HG03097 (cell line): ENCODE results near the gene VTI1A.

ENCODE experiments used
- ATAC-seq: cut with Tn5 transposase; IDR thresholded peaks from one replicate; pipeline ENCODE4 v1.9.1; 2021; ENCODE audit not compliant: unreplicated experiment, low FRiP score

VTI1A gene

DNA sequence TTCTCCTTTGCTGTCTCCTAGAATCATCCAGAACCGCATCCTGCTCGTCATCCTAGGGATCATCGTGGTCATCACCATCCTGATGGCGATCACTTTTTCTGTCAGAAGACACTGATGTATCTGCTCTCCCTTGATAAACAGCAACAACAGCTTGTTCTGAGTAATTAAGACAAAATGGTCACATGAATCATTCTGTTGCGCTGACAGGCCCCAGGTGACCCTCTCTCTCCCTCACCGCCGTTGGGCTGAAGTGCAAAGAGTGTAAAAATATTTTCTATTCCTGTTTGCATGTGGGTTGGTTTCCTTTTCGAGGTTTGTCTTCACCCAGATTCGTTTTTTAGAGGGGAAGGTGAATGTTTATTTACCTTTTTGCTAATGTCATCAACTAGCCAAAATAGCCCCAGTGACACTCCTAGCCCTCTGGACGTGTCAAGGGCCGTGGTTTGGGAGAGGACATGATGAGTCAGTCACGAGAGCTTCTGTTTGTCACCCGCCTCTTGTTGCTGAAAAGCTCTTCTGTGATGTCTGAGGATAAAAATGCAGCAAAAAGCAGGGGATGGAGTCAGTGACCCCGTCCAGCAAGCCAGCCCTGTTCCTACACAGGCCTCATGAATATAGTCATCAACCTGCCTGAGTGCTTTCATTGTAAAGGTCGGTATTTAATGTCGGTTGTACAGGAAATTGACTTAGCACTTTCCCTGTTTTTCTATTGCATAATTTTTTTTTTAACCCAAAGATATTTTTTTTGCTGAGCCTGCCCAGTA lies 368.4 kb downstream of the VTI1A start:
- ATAC-seq: no peak

DNA sequence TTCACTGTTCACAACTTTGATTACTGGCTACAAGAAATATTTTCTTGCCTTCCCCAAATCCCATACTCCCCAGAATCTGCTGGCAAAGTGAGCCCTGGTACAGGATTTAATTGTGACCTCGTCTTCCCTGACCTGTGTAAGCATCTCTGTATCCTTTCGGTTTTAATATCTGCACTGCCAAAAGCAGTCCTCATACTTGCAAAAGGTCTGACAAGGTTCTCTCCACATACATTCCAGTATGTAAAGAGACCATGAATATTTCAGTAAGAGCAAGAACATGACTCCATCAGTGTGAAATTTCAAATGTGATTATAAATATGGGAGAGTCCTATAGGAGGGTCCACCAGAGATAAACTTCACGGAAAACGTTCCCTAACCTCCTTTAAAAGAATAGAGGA lies 369.0 kb downstream of the VTI1A start:
- no peak for ATAC-seq

DNA sequence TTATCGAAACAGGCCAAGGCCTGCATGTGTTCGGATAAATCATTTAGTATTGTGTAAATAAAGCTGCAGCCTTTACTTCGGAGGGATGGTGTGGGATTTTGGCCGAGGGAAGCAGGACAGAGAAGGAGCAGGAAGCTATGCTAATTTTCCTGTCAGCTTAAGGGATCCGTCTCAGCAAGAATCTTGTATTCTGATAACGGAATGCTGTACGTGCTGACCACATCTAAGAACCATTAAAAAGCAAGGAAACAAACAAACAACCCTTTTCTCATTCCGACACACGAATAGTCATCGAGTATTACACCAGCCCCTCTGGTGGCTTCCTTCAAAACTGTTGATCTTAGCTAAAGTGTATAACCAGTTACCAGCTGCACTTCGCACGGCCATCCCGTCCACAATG lies 369.9 kb downstream of the VTI1A start:
- no peak for ATAC-seq

DNA sequence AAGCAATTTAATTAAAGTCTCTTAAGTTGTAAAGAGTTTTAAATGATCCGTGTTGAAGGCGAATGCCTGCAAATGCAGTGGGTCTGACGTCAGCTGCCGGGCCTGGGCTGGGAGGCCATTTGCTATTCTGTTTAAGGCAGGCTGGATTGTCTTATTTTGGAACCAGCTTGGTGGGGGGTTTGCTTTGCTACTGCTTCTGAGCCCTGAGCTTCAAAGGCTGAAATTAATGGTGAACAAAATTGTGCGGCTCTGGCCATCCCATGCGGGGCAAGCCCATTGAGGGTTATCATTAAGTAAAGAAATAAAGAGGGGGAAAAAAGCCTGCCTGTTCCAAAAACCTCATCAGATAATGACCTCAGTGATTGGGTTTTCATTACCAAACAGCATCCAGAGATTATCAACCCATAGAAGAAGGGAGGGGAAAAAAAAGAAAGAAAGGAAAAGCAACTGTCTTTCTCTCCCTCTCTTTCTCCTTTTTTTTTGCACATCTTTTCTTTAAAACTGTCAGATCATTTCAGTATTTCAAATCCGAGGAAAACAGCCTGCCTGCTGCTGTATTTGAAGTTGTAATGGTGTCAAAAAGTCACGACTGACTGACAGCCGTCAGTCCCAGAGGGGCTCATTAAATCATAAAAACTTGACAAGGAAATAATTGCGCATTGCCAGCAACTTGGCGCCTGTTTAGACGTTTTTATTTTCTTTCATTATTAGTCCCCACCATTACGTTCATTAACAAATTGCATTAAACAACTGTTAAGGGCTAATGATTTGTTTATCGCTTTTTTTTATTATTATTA lies 371.2 kb downstream of the VTI1A start:
- ATAC-seq: no peak

DNA sequence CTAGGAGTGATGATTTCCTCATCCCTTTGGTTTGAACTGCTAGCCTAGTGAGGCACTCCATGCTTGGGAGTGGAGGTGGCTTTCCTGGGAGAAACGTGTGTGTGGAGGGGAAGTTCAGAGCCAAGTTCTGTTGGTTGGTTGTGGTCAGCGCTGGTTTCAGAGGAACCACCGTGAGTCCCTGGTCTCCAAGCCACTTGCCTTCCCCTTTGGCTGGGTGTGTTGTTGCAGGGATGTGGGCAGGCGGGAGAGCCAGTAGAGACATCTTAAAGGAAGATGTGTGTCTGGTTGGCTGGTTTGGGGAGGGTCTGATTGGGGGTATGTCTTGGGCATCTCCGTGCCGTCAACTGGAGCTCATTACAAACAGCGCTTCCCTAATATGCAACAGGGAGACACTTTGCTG lies 372.2 kb downstream of the VTI1A start:
- ATAC-seq: no peak

DNA sequence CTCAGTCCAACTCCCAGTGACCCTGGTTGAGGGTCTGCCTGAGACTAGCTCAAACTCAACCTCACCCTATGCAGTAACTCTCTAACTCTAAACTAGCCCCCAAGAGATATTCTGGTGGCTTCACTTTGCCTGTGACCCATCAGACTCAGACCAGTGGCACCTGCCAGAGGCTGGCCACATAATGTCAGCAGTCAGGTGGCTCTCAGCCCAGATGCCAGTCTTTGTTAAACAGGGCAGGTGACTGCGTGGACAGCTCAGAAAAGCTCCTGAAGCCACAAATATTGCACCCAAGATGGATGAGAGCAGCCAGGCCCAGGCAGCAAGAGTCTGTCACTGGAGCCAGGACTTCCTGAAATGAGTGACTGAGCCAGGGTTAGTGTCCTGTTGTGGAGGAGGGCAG lies 373.3 kb downstream of the VTI1A start:
- ATAC-seq: no peak

DNA sequence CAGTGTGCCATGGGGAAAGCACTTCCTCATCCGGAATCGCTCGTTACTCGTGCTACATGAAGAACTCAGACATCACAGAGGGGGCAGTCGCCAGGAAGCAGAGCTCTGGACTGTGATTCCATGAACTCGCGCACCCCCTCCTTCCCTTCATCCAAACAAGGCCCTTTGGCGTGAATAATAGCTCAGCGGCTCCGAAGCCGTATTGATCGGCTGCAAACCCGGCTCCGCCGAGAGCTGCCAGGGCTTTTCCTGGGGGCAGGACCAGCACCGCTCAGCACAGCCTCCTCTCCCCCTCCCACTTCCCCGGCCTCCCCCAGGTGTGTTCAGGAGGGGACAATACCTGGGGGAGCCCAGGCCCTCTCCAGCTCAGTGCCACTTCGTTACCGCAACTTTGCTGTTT lies 374.0 kb downstream of the VTI1A start:
- ATAC-seq: no peak

DNA sequence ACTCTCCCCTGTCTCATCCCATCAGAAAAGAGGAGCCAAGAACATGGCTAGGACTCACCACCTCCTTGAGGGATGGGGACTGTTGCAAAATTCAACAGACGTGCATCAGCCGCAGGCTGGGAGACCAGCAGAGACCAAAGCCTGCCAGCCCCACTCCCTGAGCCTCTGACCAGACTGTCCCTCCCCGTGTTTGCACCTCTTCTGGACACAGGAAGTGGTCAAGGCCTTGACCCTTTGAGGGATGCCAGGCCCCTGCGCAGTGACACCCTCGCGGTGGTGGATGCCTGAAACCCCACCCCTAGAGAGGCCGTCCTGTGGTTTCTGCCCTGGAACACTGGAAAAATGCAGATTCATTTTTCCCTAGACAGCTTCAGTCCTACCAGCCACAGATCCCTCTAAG lies 374.6 kb downstream of the VTI1A start:
- no peak for ATAC-seq

DNA sequence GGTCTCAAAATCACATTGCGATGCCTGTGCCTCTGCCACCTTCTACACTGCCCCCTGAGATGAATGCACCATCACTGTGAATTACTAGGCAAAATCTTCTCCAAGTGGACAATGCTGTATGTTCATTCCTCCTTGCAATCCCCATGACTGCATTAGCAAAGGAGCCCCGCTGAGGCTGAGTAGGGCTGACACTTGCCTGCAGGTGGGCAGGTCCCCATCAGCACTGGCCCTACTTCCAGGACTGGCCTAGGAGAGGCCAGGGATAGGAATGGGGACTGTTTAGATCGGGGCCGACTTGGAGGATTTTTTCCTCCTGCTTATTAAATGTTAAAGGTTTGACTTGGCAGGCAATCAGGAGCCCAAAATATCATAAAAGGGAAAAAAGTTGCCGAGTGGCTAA lies 376.0 kb downstream of the VTI1A start:
- no peak for ATAC-seq

DNA sequence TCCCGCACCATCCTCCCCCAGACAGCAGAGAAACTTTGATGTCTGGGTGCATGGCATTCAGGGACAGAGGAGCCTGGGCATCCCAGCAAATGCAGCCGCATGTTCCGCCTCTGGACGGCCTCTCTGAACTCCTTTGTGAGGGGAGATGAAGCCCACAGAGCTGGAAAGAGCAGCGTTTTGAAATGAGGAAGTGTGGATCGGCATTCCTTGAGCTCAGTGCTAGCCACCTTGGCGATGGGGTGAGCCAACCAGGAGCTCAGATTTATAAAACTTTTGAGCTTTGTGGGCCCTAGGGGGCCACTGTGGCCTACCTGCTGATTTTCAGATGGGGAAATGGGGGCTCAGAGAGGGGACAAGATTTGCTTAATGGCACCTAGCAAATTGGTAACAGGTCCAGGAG lies 376.6 kb downstream of the VTI1A start:
- no peak for ATAC-seq

DNA sequence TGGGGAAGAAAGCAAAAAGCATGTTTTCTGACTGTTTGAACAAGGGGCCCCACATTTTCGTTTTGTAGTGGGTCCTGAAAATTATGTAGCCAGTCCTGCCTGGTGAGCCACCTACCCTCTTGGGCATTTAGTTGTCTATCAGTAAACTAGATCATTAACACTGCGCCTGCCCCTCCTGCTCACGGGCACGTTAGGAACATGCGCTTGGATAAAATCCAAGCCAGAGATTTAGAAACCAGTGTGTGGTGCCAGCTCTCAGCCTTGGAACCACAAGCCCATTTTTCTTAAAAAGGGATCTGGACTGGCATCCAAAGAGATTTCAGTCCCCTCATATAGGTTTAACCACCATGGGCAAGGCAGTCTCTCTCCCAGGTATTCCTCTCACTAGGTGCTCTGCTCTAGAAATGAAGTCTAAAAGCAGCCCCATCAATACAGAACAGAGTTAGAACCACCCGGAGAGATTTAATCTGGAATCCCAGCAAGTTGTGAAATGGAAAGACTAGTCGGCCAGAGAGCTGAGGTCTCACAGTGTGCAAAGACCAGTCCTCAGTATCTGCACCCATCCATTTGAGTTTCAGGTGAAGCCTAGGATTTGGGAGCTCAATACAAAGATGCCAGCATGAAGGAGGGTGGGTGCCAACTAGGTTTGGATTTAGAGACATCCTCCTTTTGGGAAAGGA lies 379.1 kb downstream of the VTI1A start:
- no peak for ATAC-seq

DNA sequence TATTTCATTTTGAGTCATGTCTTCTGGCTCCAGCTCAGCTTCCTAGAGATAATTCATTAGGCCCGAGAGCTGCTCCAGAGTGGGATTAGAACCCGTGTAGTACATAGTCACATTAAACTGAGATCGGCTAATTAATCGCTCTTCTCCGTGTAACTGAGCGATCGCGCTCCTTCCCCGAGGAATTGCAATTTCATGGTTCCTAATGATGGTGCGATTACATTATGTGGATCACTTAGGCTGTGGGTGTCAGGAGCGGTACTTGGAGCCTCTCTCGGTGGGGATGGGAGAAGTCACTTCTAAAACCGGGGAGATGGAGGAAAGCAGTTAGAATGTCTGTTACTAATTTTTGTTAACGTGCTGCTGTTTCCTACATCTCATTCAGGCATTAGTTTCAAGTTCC lies 380.1 kb downstream of the VTI1A start:
- no peak for ATAC-seq

DNA sequence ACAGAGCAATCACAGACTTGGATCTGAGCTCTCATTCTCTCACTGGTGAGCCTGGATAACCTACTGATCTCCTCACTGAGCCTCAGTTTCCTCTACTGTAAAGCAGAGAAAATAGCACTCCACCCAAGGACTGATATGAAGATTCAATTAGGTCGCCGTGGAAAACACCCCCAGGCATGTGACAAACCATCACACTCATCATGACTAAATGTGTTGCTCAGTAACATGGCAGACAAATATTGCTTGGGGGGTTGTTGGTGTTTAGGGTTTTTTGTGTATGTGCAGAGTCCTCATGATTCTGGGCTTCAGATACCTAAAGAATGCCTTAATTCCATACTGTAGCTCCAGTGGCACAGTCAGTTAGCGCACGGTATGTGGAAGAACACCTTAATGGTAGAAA lies 380.9 kb downstream of the VTI1A start:
- ATAC-seq: no peak

DNA sequence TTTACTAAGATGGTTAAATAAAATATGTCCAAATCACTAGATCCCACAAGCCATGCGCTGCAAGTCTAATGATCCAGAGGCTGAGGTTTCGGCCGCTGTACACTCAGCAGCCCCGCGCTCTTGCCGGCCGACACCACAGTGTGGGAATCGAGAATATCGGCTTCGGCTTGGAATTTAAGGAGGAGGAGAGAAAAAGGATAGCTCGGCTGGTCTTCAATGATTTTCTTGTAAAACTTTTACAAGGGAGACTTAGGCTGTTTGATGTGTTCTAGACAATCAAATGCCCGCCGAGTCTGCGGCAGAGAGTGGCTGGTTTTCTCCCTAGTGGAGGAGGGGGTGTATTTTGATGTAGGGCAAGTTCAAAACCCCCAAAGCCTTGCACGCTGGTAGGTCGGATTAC lies 384.8 kb downstream of the VTI1A start:
- no peak for ATAC-seq

DNA sequence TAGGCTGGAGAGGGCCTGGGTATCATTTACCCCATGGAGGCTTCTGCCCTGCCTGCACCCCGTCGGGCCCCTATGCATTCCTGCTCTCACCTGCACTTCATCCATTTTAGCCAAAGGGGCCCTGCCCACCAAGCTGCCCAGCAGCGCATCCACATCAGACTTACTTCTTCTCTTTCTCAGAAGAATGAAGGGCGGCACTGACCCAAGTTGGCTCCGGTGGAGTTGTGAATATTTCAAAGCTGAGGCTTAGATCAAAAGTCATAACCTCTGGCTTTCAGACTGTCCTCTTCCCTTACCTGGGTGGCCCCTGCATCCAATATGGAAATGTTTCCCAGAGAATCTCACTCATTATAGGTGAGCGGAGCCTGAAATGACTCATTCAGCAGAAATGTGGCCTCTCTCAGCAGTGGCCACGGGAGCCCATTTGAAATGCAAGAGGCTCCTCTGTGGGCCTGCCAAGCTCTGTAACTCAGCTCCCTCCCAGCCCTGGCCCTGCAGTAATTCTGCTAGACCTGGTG lies 385.4 kb downstream of the VTI1A start:
- ATAC-seq: no peak

DNA sequence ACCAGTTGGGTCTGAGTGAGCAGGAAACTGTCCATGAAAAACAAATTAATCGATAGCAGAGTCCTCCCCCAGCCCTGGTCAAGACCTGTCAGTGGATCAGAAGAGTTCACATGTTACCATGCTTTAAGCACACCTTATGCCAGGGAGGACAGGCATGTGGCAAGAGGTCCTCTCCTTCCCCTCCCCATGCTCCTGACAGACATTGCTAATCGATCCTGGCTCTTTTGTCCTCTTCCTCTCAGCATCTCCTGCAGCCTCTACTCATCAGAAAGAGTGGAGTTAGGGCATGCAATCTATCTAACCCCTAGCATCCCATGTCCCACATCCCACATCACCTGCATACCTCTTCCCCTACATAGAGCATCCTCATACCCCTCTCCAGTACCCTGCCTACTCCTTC lies 385.9 kb downstream of the VTI1A start:
- no peak for ATAC-seq

DNA sequence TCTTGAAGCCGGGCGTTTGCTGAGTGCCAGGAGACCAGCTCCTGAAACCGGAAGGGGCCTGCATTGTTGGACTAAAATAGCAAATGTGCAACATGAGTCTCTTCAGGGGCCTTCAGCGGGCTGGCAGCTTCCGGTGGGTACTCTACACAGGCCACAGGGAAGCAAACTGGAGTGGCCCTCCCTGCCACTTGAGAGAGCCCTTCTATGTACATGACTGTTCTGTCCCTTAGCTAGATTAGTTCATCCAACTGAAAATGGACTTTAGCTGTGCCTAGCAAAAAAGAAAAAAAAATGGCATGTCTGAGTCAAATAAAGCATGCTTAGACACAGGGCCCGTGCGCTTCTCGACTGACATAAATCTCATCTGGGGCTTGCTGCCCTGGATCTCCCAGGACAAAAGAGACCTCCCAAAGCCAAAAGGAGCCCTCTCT lies 387.8 kb downstream of the VTI1A start:
- no peak for ATAC-seq

DNA sequence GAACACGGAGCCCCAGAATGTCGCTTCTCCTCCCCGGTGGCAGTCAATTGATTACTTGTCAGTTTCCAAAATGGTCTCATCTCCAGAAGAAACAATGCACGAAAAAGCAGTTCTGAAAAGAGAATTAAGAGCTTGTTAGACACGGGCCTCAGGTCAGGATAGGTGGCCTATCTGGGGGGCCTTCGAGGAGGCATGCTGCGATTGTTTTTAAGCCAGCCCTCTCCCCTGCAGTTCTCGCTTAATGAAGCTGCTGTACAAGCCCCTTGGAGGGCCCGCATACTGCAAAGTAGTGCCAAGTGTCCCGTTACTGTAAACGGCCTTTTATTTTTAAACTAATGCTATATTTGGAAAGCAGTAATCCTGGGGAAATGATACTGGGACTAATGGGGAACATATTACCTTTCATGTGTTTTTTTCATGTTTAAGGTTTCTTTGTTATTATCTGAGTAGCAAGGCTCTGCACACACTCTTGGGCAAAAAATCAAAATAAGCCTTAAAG lies 388.3 kb downstream of the VTI1A start:
- no peak for ATAC-seq

DNA sequence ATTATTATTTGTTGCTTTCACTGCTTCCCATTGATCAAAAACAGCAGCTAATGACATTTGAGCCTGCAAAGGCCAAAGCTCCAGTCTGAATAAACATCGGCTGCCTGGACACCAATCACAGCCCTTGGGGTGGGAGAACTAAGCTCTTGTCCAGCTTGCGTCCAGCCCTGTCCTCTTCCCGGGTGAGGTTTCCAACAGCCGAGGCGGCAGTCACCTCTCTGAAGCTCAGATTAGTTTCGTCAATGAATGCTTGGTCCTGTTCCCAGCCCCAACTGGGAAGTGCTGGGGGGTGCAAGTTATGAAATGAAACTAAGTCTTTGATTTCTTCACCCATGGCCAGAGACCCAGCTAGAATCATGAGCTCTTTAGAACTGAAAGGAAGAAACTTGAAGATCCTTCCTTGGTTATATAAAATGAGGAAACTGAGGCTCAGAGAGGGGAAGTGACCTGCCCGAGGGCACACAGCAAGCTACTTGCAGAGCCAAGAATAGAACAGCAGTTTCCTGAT lies 389.0 kb downstream of the VTI1A start:
- ATAC-seq: no peak

DNA sequence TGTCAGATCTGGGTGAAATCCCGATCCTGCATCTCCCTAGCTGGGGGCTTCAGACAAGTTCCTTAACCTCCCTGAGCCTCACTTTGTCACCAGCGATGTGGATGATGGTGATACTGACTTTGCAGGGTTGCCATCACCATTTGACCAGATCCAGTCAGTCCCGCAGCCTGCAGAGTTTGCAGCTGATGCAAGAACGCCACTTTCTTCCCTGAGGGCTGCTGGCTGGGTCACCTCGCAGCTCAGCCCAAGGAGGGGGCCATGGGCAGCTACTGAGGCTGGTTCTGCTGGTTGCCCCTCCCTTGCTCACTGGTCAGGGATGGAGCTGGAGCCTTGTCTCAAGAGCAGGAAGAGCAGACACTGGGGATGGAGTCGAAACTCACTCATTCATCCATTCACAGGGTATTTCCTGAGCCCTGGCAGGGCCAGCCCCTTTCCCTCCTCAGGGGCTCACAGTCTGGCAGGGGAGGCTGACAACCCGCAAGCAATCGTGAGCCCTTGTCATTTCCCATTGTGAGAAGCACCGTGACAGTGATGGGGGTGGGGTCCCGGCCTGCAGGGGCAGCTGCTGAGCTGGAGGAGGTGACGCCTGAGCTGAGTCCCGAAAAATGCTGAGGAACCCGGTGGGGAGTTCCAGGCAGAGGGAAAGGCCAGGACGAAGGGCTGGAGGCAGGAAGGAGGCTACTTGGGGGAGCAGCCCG lies 391.9 kb downstream of the VTI1A start:
- ATAC-seq: no peak
